HL-60 (cell line): Measurements from ENCODE around the gene RECQL5.
"Not testable (repeated sequence)": the region's sequence is repeated elsewhere in the genome, so short reads cannot be mapped to it uniquely, and the experiment has no call there.

Experiments
- DNase-seq, 2 experiments: peaks; one replicate each; pipeline ENCODE4 v3.0.0-alpha.2; 2010 to 2020; ENCODE audit warnings: low read depth in 1 of 2, low spot score in 1 of 2
- H3K27ac ChIP-seq: fragments of 250-450 bp; sonication (Bioruptor Pico); replicated peaks from 2 replicates; pipeline ENCODE4 v1.5.1; 2020; ENCODE audit warnings: mild to moderate bottlenecking, moderate library complexity
- H3K27me3 ChIP-seq: fragments of 250-450 bp; sonication (Bioruptor Pico); 2 replicates; pipeline ENCODE4 v1.5.1; 2021; ENCODE audit warnings: mild to moderate bottlenecking, moderate library complexity; ENCODE audit not compliant: insufficient read depth, poor library complexity, severe bottlenecking
- H3K4me3 ChIP-seq: replicated peaks from 2 replicates; pipeline ENCODE4 v1.5.1; 2011; ENCODE audit warnings: mild to moderate bottlenecking, control low read depth, low read length; ENCODE audit not compliant: insufficient read depth
- GABPA ChIP-seq: IDR thresholded peaks from 2 replicates; pipeline ENCODE4 v1.6.1; 2012; ENCODE audit warnings: low read depth
- POLR2AphosphoS5 ChIP-seq: IDR thresholded peaks from 2 replicates; pipeline ENCODE4 v1.6.1; 2012; ENCODE audit warnings: low read depth
- SPI1 ChIP-seq: IDR thresholded peaks from 2 replicates; pipeline ENCODE4 v1.6.1; 2012; ENCODE audit warnings: low read depth, mild to moderate bottlenecking, borderline replicate concordance
- TF ChIP-seq, protein P1 (sequence below): IDR thresholded peaks from 2 replicates; pipeline ENCODE4 v1.6.1; 2012; ENCODE audit warnings: low read depth; ENCODE audit not compliant: insufficient replicate concordance
- TF ChIP-seq, protein P2 (sequence below): IDR thresholded peaks from one replicate; pipeline ENCODE4 v1.5.1; 2011; ENCODE audit warnings: low read length, control low read depth, inconsistent platforms; ENCODE audit not compliant: insufficient read depth

The RECQL5 gene

DNA sequence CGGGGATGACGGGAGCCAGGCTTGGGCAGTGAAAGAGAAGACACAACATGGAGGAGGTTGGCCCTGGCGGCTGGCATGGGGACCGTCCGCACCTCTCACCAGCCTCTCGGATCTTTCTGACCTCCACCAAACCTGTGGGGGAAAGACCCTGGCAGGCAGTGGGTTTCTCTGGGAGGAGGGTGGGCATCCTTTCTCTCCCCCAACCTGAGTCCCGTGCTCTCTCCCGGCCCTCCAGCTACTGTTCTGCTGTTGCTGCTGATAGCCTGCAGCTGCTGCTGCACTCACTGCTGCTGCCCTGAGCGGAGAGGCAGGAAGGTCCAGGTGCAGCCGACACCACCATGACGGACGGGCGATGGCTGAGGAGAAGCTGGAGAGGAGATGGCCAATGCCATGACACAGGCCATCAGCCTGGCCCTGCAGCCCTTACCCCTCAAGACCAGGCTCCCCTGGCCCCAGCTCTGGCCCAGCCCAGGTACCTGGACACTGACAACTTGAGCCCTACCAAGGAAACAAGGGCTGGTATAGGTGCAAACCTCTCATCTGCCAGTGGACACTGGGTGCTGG, 26.3 kb downstream of the RECQL5 start:
- no peak overlapping the region for H3K4me3 ChIP-seq
- no peak for DNase-seq
- no peak for TF ChIP-seq GABPA
- H3K27ac ChIP-seq = no peak overlapping the region
- H3K27me3 ChIP-seq = no peaks in the 10 kb centered on the region

- Histone ChIP-seq H3K27me3 (no peaks in the 10 kb centered on the region), H3K4me3 (no peak overlapping the region), H3K27ac (no peak overlapping the region)
- TF ChIP-seq, protein P1, sequence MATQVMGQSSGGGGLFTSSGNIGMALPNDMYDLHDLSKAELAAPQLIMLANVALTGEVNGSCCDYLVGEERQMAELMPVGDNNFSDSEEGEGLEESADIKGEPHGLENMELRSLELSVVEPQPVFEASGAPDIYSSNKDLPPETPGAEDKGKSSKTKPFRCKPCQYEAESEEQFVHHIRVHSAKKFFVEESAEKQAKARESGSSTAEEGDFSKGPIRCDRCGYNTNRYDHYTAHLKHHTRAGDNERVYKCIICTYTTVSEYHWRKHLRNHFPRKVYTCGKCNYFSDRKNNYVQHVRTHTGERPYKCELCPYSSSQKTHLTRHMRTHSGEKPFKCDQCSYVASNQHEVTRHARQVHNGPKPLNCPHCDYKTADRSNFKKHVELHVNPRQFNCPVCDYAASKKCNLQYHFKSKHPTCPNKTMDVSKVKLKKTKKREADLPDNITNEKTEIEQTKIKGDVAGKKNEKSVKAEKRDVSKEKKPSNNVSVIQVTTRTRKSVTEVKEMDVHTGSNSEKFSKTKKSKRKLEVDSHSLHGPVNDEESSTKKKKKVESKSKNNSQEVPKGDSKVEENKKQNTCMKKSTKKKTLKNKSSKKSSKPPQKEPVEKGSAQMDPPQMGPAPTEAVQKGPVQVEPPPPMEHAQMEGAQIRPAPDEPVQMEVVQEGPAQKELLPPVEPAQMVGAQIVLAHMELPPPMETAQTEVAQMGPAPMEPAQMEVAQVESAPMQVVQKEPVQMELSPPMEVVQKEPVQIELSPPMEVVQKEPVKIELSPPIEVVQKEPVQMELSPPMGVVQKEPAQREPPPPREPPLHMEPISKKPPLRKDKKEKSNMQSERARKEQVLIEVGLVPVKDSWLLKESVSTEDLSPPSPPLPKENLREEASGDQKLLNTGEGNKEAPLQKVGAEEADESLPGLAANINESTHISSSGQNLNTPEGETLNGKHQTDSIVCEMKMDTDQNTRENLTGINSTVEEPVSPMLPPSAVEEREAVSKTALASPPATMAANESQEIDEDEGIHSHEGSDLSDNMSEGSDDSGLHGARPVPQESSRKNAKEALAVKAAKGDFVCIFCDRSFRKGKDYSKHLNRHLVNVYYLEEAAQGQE = no peak
- TF ChIP-seq POLR2AphosphoS5 = no peak
- no peak for TF ChIP-seq GABPA
- TF ChIP-seq, protein P2, sequence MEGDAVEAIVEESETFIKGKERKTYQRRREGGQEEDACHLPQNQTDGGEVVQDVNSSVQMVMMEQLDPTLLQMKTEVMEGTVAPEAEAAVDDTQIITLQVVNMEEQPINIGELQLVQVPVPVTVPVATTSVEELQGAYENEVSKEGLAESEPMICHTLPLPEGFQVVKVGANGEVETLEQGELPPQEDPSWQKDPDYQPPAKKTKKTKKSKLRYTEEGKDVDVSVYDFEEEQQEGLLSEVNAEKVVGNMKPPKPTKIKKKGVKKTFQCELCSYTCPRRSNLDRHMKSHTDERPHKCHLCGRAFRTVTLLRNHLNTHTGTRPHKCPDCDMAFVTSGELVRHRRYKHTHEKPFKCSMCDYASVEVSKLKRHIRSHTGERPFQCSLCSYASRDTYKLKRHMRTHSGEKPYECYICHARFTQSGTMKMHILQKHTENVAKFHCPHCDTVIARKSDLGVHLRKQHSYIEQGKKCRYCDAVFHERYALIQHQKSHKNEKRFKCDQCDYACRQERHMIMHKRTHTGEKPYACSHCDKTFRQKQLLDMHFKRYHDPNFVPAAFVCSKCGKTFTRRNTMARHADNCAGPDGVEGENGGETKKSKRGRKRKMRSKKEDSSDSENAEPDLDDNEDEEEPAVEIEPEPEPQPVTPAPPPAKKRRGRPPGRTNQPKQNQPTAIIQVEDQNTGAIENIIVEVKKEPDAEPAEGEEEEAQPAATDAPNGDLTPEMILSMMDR = no peak
- no peak for TF ChIP-seq SPI1
- no peak for DNase-seq
Measured at GRCh38 chr17:75639771-75640555, 27.0 kb downstream of the RECQL5 start.

- no peaks in the 10 kb centered on the region for H3K27me3 ChIP-seq
- no peak overlapping the region for H3K27ac ChIP-seq
- TF ChIP-seq, protein P1 = no peak
- no peak for TF ChIP-seq POLR2AphosphoS5
- no peak for TF ChIP-seq SPI1
- TF ChIP-seq GABPA = no peak
- DNase-seq = no peak
- H3K4me3 ChIP-seq = no peak overlapping the region
Measured at GRCh38 chr17:75639327-75639726, 27.6 kb downstream of the RECQL5 start.

DNA sequence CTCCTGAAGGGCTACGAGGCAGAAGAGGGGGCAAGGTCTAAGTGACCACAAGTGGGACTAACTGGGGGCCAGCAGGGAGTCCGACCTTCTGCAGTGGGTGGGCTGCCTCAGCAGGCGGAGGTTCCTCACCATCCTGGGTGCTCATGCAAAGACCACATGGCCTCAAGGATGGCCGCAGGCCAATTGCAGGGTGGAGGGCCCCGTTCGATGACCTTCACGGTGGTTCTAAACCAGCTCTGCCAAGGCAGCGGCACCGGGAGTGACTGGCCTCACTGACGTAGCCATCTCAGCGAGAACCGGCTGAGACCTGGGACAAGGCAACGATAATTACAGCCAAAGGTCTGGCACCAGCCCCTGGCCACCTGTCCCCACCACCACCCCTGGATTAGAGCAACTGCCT, 28.1 kb downstream of the RECQL5 start:
- no peak overlapping the region for H3K27ac ChIP-seq
- no peak overlapping the region for H3K4me3 ChIP-seq
- DNase-seq = no peak
- TF ChIP-seq, protein P2 = no peak
- TF ChIP-seq POLR2AphosphoS5 (no peak), GABPA (no peak), SPI1 (no peak)
- TF ChIP-seq, protein P1 = no peak
- H3K27me3 ChIP-seq = no peaks in the 10 kb centered on the region

DNA sequence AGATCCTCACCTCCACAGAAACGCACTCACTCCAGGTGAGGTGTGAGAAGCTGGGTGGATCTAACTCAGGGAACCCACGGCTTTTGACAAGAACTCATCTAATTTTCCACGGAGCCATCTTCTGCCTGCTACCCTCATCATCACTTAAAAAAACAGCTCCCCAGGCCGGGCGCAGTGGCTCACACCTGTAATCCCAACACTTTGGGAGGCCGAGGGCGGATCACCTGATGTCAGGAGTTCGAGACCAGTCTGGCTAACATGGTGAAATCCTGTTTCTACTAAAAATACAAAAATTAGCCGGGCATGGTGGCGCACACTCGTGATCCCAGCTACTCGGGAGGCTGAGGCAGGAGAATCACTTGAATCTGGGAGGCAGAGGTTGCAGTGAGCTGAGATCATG, 28.9 kb downstream of the RECQL5 start:
- not testable (repeated sequence) for DNase-seq, H3K4me3 ChIP-seq, H3K27ac ChIP-seq, H3K27me3 ChIP-seq
